ENCODE results near the gene DDX28. TPM values are rescaled to one million over a fixed set of nuclear protein-coding genes. Genes with fewer than 3 reads are reported as not detected.

DDX28 gene
- total and polyA plus RNA-seq, 10 of the 15 experiments (the other 5 are each of a cell fraction or from before 2014, with no cell fraction given), result 3.6 to 40.4 (median 20.0) TPM

- Histone ChIP-seq H2AFZ (ENCODE audit: control insufficient read depth, low read depth, low read length) (peak overlapping the region; percentile 75), H3K4me1 (ENCODE audit: control insufficient read depth, insufficient read depth, low read length) (peaks cover 17% of the 10 kb centered on the region), H3K36me3 (ENCODE audit: control insufficient read depth in 2 of 2, insufficient read depth in 2 of 2, low read length in 1 of 2) (peaks cover 0 to 1% of the 10 kb centered on the region in 2 experiments; a peak in 3 of 4 replicates), H3K4me2 (ENCODE audit: control insufficient read depth, insufficient read depth) (peak overlapping the region; percentile 93), H3K27ac (ENCODE audit: control insufficient read depth, insufficient read depth) (peak overlapping the region; percentile 92), H3K79me2 (ENCODE audit: control insufficient read depth, insufficient read depth, low read length) (no peaks in the 10 kb centered on the region; the same call in 1 of the 2 replicates), H3K27me3 (replicated peaks in 1 of 2; ENCODE audit: control insufficient read depth in 2 of 2, insufficient read depth in 2 of 2, low read length in 1 of 2) (no peaks in the 10 kb centered on the region), H3K9ac (ENCODE audit: control insufficient read depth, insufficient read depth, low read length) (peak overlapping the region; percentile 64), H4K20me1 (ENCODE audit: control insufficient read depth, insufficient read depth) (no peaks in the 10 kb centered on the region), H3K4me3 (peak overlapping the region; percentile 56; the same call in 1 of the 2 replicates), H3K9me3 (replicated peaks; ENCODE audit: control insufficient read depth, insufficient read depth, low read length) (no peaks in the 10 kb centered on the region)
- WGBS (ENCODE audit: insufficient coverage, insufficient replicate concordance, low lambda C conversion rate, missing lambda C conversion rate), result 7% methylated on average over 9 of the region's 9 CpGs
- ATAC-seq (peak; percentile 62), FAIRE-seq (no peak), DNase-seq (ENCODE audit: low read depth, low spot score) (peak; percentile 21)
- BruUV-seq (replicated peaks), result no TSS peak
- ChIA-PET SMC1A (ENCODE audit: uncharacterized antibody, unreplicated experiment) (interaction anchor here (1.1 to 1.8 kb wide), 4 partner anchors 10 to 68 kb away, joined by 3 to 9 read pairs (median 4); partner anchors contain the start of gene DUS2), POLR2A (interaction anchor here (0.6 to 0.7 kb wide), 3 partner anchors 37 to 527 kb away, joined by 3 to 4 read pairs (median 3); no protein-coding TSS in a partner anchor), CTCF (interaction anchor here (0.6 to 2.3 kb wide), 10 partner anchors 12 to 1810 kb away, joined by 3 to 8 read pairs (median 4); no protein-coding TSS in a partner anchor), RAD21 (ENCODE audit: unreplicated experiment) (interaction anchor here (0.7 to 1.0 kb wide), 5 partner anchors 28 to 102 kb away, joined by 3 to 4 read pairs (median 3); partner anchors contain the start of gene PSMB10)
- in situ Hi-C loops (cut with MboI), result no loop called here
- intact Hi-C loops (cut with micrococcal nuclease; ENCODE audit: unreplicated experiment), result no loop called here
- TF ChIP-seq IKZF2 (IDR thresholded peaks at IDR 0.05) (0 out of 4 replicates have a peak, but pooled peaks of 1 of the 2 experiments have one; percentile 14), SRF (IDR thresholded peaks at IDR 0.05; ENCODE audit: low read depth in 2 of 2, low read length in 2 of 2) (0 out of 4 replicates have a peak, but pooled peaks of 1 of the 2 experiments have one; percentile 12), CHD4 (IDR thresholded peaks at IDR 0.05) (0 out of 2 replicates have a peak, but pooled peaks have one; percentile 68), NFYA (IDR thresholded peaks at IDR 0.05; ENCODE audit: borderline replicate concordance, low read depth, low read length) (no peak)
Observed at GRCh38 chr16:68037841-68038597, 15.0 kb upstream of the DDX28 start.

GRCh38 chr16:68035227-68035626, 12.2 kb upstream of the DDX28 start:
- no peak overlapping the region for H2AFZ ChIP-seq (ENCODE audit: control insufficient read depth, low read depth, low read length)
- H3K9me3 ChIP-seq (replicated peaks; ENCODE audit: control insufficient read depth, insufficient read depth, low read length), result no peaks in the 10 kb centered on the region
- no peak overlapping the region for H3K4me2 ChIP-seq (ENCODE audit: control insufficient read depth, insufficient read depth)
- no peak for ATAC-seq
- H3K4me1 ChIP-seq (ENCODE audit: control insufficient read depth, insufficient read depth, low read length), result peaks cover 14% of the 10 kb centered on the region
- TF ChIP-seq POLR2AphosphoS5 (IDR thresholded peaks at IDR 0.05; ENCODE audit: low read length) (no peak), TAF1 (IDR thresholded peaks at IDR 0.05; ENCODE audit: borderline replicate concordance, low read depth, low read length) (no peak), RELA (IDR thresholded peaks at IDR 0.05; ENCODE audit: borderline replicate concordance, partially characterized antibody) (no peak), NFIC (IDR thresholded peaks at IDR 0.05; ENCODE audit: low read depth, low read length) (no peak), USF2 (IDR thresholded peaks at IDR 0.05; ENCODE audit: borderline replicate concordance, low read depth, low read length) (no peak), SMAD5 (IDR thresholded peaks at IDR 0.05; ENCODE audit: low read depth) (no peak), TCF12 (IDR thresholded peaks at IDR 0.05; ENCODE audit: low read depth, low read length) (no peak), NFXL1 (IDR thresholded peaks at IDR 0.05; ENCODE audit: borderline replicate concordance) (no peak), ETV6 (conservative IDR thresholded peaks at IDR 0.05 in 1 of 2, IDR thresholded peaks at IDR 0.05 in 1 of 2; ENCODE audit: borderline replicate concordance in 1 of 2, low read depth in 1 of 2) (no peak)
- CTCF ChIA-PET, result interaction anchor here (0.9 to 2.6 kb wide), 2 partner anchors 193 to 219 kb away, joined by 3 to 11 read pairs; no protein-coding TSS in a partner anchor
- no peak for FAIRE-seq
- no peaks in the 10 kb centered on the region for H3K79me2 ChIP-seq (ENCODE audit: control insufficient read depth, insufficient read depth, low read length)
- intact Hi-C loops (cut with micrococcal nuclease; ENCODE audit: unreplicated experiment), result no loop called here
- no peak overlapping the region for H3K27ac ChIP-seq (ENCODE audit: control insufficient read depth, insufficient read depth)
- POLR2A ChIA-PET, result interaction anchor here (0.6 to 1.7 kb wide), 3 partner anchors 12 to 303 kb away, joined by 3 to 4 read pairs (median 4); no protein-coding TSS in a partner anchor
- RAD21 ChIA-PET (ENCODE audit: unreplicated experiment), result no interaction called here
- no peak overlapping the region for H3K4me3 ChIP-seq
- 100% methylated on average over 2 of the region's 2 CpGs for WGBS (ENCODE audit: insufficient coverage, insufficient replicate concordance, low lambda C conversion rate, missing lambda C conversion rate)
- H4K20me1 ChIP-seq (ENCODE audit: control insufficient read depth, insufficient read depth), result no peaks in the 10 kb centered on the region
- SMC1A ChIA-PET (ENCODE audit: uncharacterized antibody, unreplicated experiment), result no interaction called here
- H3K9ac ChIP-seq (ENCODE audit: control insufficient read depth, insufficient read depth, low read length), result no peak overlapping the region
- no TSS peak for BruUV-seq (replicated peaks)
- H3K36me3 ChIP-seq (ENCODE audit: control insufficient read depth in 2 of 2, insufficient read depth in 2 of 2, low read length in 1 of 2), result no peaks in the 10 kb centered on the region; a peak in 3 of 4 replicates
- no peaks in the 10 kb centered on the region for H3K27me3 ChIP-seq (replicated peaks in 1 of 2; ENCODE audit: control insufficient read depth in 2 of 2, insufficient read depth in 2 of 2, low read length in 1 of 2)
- in situ Hi-C loops (cut with MboI), result no loop called here
- no peak for DNase-seq (ENCODE audit: low read depth, low spot score)

Measured in GM12878 (cell line).